RWPE1 (cell line): ENCODE measurements around the gene MPPE1.
"Not testable (repeated sequence)": the region's sequence is repeated elsewhere in the genome, so short reads cannot be mapped to it uniquely, and the experiment has no call there.

Source experiments
- CTCF ChIA-PET: fragments of 350-600 bp; sonication (Branson Sonifier 250); formaldehyde crosslinking; extraction: SDS; loops from one replicate; lab custom pipeline; 2021; lab: Yijun Ruan, JAX
- POLR2A ChIA-PET: fragments of 400-600 bp; formaldehyde crosslinking; extraction: SDS; loops from one replicate; lab custom pipeline; 2020; ENCODE audit warnings: antibody characterized with exemption; ENCODE audit not compliant: low non-redundant PET; lab: Yijun Ruan, JAX
- DNase-seq: peaks from one replicate; pipeline ENCODE4 v3.0.0; 2012; ENCODE audit warnings: low spot score
- H3K27ac ChIP-seq: fragments of 450-650 bp; 2 replicates; pipeline ENCODE4 v1.5.1; 2017
- TF ChIP-seq, protein P1 (sequence below): fragments of 450-650 bp; conservative IDR thresholded peaks from 2 replicates; pipeline ENCODE4 v1.5.1; 2017; ENCODE audit warnings: low read depth, mild to moderate bottlenecking

MPPE1 gene

DNA sequence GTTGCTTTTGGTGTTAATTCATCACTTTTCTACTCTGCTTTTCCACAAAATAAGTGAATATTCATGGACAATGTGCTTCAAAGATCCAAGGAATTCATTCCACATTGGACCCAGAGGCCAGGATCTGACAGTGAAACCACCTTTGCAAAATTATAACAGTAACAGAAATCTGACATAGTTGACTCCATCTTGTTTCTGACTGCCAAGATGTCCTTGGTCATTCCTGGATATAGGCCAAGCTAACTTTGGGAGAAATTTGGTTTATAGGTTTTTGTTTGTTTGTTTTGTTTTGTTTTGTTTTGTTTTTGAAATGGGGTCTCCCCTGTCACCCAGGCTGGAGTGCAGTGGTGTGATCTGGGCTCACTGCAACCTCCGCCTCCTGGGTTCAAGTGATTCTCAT lies 10.3 kb downstream of the MPPE1 start:
- no peak for DNase-seq
- TF ChIP-seq, protein P1, sequence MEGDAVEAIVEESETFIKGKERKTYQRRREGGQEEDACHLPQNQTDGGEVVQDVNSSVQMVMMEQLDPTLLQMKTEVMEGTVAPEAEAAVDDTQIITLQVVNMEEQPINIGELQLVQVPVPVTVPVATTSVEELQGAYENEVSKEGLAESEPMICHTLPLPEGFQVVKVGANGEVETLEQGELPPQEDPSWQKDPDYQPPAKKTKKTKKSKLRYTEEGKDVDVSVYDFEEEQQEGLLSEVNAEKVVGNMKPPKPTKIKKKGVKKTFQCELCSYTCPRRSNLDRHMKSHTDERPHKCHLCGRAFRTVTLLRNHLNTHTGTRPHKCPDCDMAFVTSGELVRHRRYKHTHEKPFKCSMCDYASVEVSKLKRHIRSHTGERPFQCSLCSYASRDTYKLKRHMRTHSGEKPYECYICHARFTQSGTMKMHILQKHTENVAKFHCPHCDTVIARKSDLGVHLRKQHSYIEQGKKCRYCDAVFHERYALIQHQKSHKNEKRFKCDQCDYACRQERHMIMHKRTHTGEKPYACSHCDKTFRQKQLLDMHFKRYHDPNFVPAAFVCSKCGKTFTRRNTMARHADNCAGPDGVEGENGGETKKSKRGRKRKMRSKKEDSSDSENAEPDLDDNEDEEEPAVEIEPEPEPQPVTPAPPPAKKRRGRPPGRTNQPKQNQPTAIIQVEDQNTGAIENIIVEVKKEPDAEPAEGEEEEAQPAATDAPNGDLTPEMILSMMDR: no peak
- H3K27ac ChIP-seq: no peak overlapping the region
- ChIA-PET POLR2A (no interaction called here), CTCF (interaction anchor here (0.5 kb wide), 1 partner anchor 80 kb away, joined by 4 read pairs; no protein-coding TSS in a partner anchor)

GRCh38 chr18:11892438-11892837 lies 15.7 kb downstream of the MPPE1 start:
- CTCF ChIA-PET, DNase-seq, H3K27ac ChIP-seq: not testable (repeated sequence)
- POLR2A ChIA-PET: interaction anchor here (0.7 kb wide), 2 partner anchors 54 to 131 kb away, joined by 3 to 4 read pairs; no protein-coding TSS in a partner anchor

GRCh38 chr18:11891737-11892136 lies 16.4 kb downstream of the MPPE1 start:
- ChIA-PET CTCF (no interaction called here), POLR2A (no interaction called here)
- no peak for DNase-seq
- H3K27ac ChIP-seq: no peak overlapping the region
- TF ChIP-seq, protein P1: no peak

DNA sequence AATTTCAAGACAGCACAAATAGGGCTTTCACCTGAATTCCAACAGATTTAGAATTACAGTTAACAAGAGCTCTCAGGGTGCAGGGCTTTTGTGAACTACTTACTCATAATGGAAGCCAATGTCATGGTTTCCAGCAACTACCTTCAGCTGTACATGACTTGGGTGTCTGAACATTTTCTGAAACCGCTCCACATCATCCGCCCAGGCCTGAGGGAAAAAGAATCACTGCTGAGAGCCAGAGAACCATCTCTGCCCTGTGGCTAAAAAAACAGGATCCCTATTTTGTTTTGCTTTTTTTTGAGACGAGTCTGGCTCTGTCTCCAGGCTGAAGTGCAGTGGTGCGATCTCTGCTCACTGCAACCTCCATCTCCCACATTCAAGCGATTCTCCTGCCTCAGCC lies 18.8 kb downstream of the MPPE1 start:
- POLR2A ChIA-PET: no interaction called here
- H3K27ac ChIP-seq: no peak overlapping the region
- TF ChIP-seq, protein P1: no peak

GRCh38 chr18:11888726-11889125 lies 19.4 kb downstream of the MPPE1 start:
- DNase-seq: no peak
- POLR2A ChIA-PET: no interaction called here
- CTCF ChIA-PET: no interaction called here
- TF ChIP-seq, protein P1: no peak
- H3K27ac ChIP-seq: no peak overlapping the region

More for the DNA sequence above, 18.8 kb downstream of the MPPE1 start:
- CTCF ChIA-PET: interaction anchor here (0.6 to 1.1 kb wide), 2 partner anchors 9 to 149 kb away, joined by 3 read pairs; no protein-coding TSS in a partner anchor
- no peak for DNase-seq

GRCh38 chr18:11887328-11888128 lies 20.6 kb downstream of the MPPE1 start:
- DNase-seq: no peak
- ChIA-PET POLR2A (interaction anchor here (0.6 kb wide), 1 partner anchor 11 kb away, joined by 3 read pairs; no protein-coding TSS in a partner anchor), CTCF (no interaction called here)
- TF ChIP-seq, protein P1: no peak
- H3K27ac ChIP-seq: no peak overlapping the region

DNA sequence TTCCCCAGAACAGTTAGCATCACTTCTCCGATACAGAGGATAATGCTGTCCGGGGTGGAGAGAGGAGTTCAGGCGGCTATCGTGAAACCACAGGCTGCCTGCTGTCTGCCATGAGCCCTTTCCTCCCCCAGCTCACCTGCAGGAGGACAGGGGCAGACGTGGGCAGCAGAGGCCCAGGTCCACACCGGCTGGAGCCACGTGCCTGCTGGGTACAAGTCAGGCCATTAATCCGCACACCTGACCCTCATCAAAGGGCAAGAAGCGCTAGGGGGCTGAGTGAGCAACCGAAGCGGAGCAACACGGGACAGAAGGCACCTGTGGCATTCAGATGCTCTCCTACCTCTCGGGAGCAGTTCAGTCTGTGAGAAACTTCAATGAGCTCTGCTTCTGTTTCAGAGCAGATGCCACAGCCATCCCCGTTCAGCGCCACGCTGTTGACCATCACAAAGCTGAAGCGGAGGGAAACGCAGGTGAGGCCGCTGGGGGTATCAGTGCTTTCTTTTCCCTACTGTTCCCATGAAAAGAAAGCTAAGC lies 21.5 kb downstream of the MPPE1 start:
- DNase-seq: no peak
- ChIA-PET CTCF (interaction anchor here (0.8 kb wide), 1 partner anchor 153 kb away, joined by 3 read pairs; no protein-coding TSS in a partner anchor), POLR2A (no interaction called here)
- TF ChIP-seq, protein P1: no peak
- no peak overlapping the region for H3K27ac ChIP-seq
